ENCODE results near the gene STX2. TPM values are rescaled to one million over a fixed set of nuclear protein-coding genes. Genes with fewer than 3 reads are reported as not detected.
A peak's percentile ranks its signal among the peaks of the same experiment; 100 is the strongest.
"Not testable (repeated sequence)": the region's sequence is repeated elsewhere in the genome, so short reads cannot be mapped to it uniquely, and the experiment has no call there.

Gene STX2
- total RNA-seq, 1 experiment from 2014 or later: 40.6 TPM

- DNase-seq (ENCODE audit: extremely low read depth, low read depth): peak; percentile 97
Measured at GRCh38 chr12:130870442-130871285, 31.6 kb upstream of the STX2 start.

GRCh38 chr12:130868412-130868811 is 29.4 kb upstream of the STX2 start:
- DNase-seq (ENCODE audit: extremely low read depth, low read depth): no peak

- no peak for DNase-seq (ENCODE audit: extremely low read depth, low read depth)
Measured at GRCh38 chr12:130863298-130863697, 24.2 kb upstream of the STX2 start.

- not testable (repeated sequence) for DNase-seq (ENCODE audit: extremely low read depth, low read depth)
Measured at GRCh38 chr12:130862771-130863170, 23.7 kb upstream of the STX2 start.

GRCh38 chr12:130862161-130862560 is 23.1 kb upstream of the STX2 start:
- no peak for DNase-seq (ENCODE audit: extremely low read depth, low read depth)

- DNase-seq (ENCODE audit: extremely low read depth, low read depth): no peak
Measured at GRCh38 chr12:130860311-130860710, 21.3 kb upstream of the STX2 start.

- DNase-seq (ENCODE audit: extremely low read depth, low read depth): no peak
Measured at GRCh38 chr12:130859161-130859560, 20.1 kb upstream of the STX2 start.

- no peak for DNase-seq (ENCODE audit: extremely low read depth, low read depth)
Measured at GRCh38 chr12:130858084-130858483, 19.0 kb upstream of the STX2 start.

- no peak for DNase-seq (ENCODE audit: extremely low read depth, low read depth)
Measured at GRCh38 chr12:130856088-130856487, 17.0 kb upstream of the STX2 start.

- DNase-seq (ENCODE audit: extremely low read depth, low read depth): no peak
Measured at GRCh38 chr12:130850418-130851021, 11.5 kb upstream of the STX2 start.

- no peak for DNase-seq (ENCODE audit: extremely low read depth, low read depth)
Measured at GRCh38 chr12:130849561-130850417, 10.7 kb upstream of the STX2 start.

- not testable (repeated sequence) for DNase-seq (ENCODE audit: extremely low read depth, low read depth)
Measured at GRCh38 chr12:130848785-130849305, 9.8 kb upstream of the STX2 start.

- DNase-seq (ENCODE audit: extremely low read depth, low read depth): not testable (repeated sequence)
Measured at GRCh38 chr12:130848105-130848504, 9.1 kb upstream of the STX2 start.

- no peak for DNase-seq (ENCODE audit: extremely low read depth, low read depth)
Measured at GRCh38 chr12:130847112-130847511, 8.1 kb upstream of the STX2 start.

GRCh38 chr12:130846369-130846768 is 7.3 kb upstream of the STX2 start:
- no peak for DNase-seq (ENCODE audit: extremely low read depth, low read depth)

GRCh38 chr12:130839770-130840404 is 837 bp upstream of the STX2 start:
- no peak for DNase-seq (ENCODE audit: extremely low read depth, low read depth)

GRCh38 chr12:130838284-130838950 is 633 bp downstream of the STX2 start:
- no peak for DNase-seq (ENCODE audit: extremely low read depth, low read depth)

GRCh38 chr12:130835436-130835835 is 3.6 kb downstream of the STX2 start:
- DNase-seq (ENCODE audit: extremely low read depth, low read depth): no peak

- no peak for DNase-seq (ENCODE audit: extremely low read depth, low read depth)
Measured at GRCh38 chr12:130835011-130835410, 4.0 kb downstream of the STX2 start.
